GM12892 (cell line): Measurements from ENCODE around the gene ZNF142.

Experiments used
- POLR2A ChIP-seq: IDR thresholded peaks from 2 replicates; pipeline ENCODE4 v1.6.1; 2011; ENCODE audit warnings: low read depth, low read length, control low read depth
- POLR2AphosphoS5 ChIP-seq: IDR thresholded peaks from 2 replicates; pipeline ENCODE4 v1.6.1; 2011; ENCODE audit warnings: low read depth, low read length, control low read depth
- TAF1 ChIP-seq: IDR thresholded peaks from 2 replicates; pipeline ENCODE4 v1.6.1; 2011; ENCODE audit warnings: low read depth, mild to moderate bottlenecking, control low read depth, low read length, borderline replicate concordance

DNA sequence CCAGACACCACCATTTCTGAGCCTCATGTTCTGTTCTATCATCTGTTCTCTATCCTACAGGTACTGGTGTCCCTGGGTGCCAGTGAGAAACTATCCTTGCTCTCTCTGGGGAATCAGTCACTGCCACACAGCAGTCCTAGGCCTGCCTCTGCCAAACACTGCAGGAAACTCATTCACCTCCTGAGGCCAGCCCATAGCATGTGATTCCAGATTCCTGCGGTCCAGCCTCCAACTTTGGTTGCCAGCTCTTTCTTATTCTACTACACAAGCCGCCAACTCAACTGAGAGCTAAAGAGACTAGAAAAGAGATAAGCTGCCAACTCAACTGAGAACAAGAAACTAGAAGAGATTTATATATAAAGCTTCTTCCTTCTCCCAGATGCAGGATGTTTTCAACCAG lies 42.4 kb upstream of the ZNF142 start:
- no peak for TF ChIP-seq POLR2A
- no peak for TF ChIP-seq TAF1
- no peak for TF ChIP-seq POLR2AphosphoS5
